MG63 (cell line): ENCODE data around the gene CPPED1. TPM values are rescaled to one million over a fixed set of nuclear protein-coding genes. Genes with fewer than 3 reads are reported as not detected.

Experiments
- DNase-seq: peaks from one replicate; pipeline ENCODE4 v3.0.0-alpha.2; 2020
- H3K27me3 ChIP-seq: fragments of 250-450 bp; sonication (Bioruptor Pico); 2 replicates; pipeline ENCODE4 v1.5.1; 2020; ENCODE audit warnings: mild to moderate bottlenecking, moderate library complexity
- H3K36me3 ChIP-seq: fragments of 250-450 bp; sonication (Bioruptor Pico); 2 replicates; pipeline ENCODE4 v1.5.1; 2020; ENCODE audit warnings: mild to moderate bottlenecking, moderate library complexity
- H3K4me3 ChIP-seq: fragments of 250-450 bp; sonication (Bioruptor Pico); 2 replicates; pipeline ENCODE4 v1.5.1; 2020; ENCODE audit warnings: mild to moderate bottlenecking, moderate library complexity
- H3K9me3 ChIP-seq: fragments of 250-450 bp; sonication (Bioruptor Pico); 2 replicates; pipeline ENCODE4 v1.5.1; 2020; ENCODE audit warnings: mild to moderate bottlenecking, moderate library complexity
- total RNA-seq: library from RNA; depleted of rRNA; stranded (reverse); fragments of >200 nt; shearing (Covaris generic); gene quantifications from 2 replicates; pipeline ENCODE4 v1.2.3, GENCODE V29; 2014; ENCODE audit warnings: low replicate concordance

CPPED1 gene
- total RNA-seq, 1 experiment from 2014 or later = 27.3 TPM

GRCh38 chr16:12625716-12626115, 178.0 kb downstream of the CPPED1 start:
- Histone ChIP-seq H3K36me3 (no peaks in the 10 kb centered on the region), H3K9me3 (no peaks in the 10 kb centered on the region), H3K27me3 (peaks cover 11% of the 10 kb centered on the region), H3K4me3 (no peak overlapping the region)
- no peak for DNase-seq

- Histone ChIP-seq H3K27me3 (peaks cover 11% of the 10 kb centered on the region), H3K9me3 (no peaks in the 10 kb centered on the region), H3K36me3 (no peaks in the 10 kb centered on the region), H3K4me3 (no peak overlapping the region)
- DNase-seq = no peak
Measured at GRCh38 chr16:12625068-12625467, 178.6 kb downstream of the CPPED1 start.

DNA sequence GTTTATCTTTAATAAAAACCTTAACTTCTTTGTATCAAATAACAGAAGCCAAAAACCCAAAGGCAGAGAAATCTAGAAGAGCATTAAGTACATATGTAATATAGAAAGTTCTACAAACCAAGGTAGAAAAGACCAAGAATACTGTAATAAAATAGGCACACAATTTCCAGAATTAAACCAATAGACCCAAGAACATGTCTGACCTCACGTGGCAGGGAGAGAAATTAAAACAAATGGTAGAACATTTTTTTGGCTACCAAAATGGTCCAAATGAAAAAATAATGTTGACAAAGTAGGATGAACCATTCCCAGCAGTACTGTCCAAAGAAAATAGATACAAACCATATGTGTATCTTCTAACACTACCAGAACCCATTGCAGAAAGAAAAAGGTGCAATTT, 183.5 kb downstream of the CPPED1 start:
- Histone ChIP-seq H3K27me3 (no peaks in the 10 kb centered on the region), H3K4me3 (no peak overlapping the region), H3K9me3 (no peaks in the 10 kb centered on the region), H3K36me3 (no peaks in the 10 kb centered on the region)
- no peak for DNase-seq

DNA sequence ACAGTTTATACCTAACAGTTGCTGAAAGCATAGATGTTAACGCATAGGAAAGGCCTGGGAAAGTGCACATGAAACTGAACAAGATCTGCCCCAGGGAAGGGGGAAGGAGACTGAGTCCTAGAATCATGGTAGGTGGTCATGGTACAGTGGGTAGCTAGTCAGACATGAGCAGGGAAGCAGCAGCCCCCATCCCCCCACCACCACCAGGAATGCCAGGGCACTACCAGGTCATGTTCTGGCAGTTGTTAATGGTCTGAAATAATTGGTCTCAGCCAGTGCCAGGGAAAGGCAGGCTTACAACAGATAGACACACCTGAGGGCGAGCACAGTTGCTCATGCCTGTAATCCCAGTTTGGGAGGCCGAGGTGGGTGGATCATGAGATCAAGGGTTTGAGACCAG, 185.2 kb downstream of the CPPED1 start:
- no peak for DNase-seq
- H3K4me3 ChIP-seq = no peak overlapping the region
- no peaks in the 10 kb centered on the region for H3K36me3 ChIP-seq
- peaks cover 1% of the 10 kb centered on the region; the same call in 1 of the 2 replicates for H3K27me3 ChIP-seq
- H3K9me3 ChIP-seq = no peaks in the 10 kb centered on the region

DNA sequence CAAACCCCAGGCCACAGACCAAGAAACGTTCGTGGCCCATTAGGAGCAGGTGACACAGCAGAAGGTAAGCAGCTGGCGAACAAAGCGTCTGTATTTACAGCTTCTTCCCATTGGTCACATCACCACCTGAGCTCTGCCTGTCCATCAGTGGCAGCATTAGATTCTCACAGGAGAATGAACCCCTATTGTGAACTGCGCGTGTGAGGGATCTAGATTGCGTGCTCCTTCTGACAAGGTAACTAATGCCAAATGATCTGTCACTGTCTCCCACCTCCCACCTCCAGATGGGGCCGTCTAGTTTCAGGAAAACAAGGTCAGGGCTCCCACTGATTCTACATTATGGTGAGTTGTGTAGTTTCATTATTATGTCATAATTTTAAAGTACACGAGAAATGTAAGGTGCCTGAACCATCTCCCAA, 186.3 kb downstream of the CPPED1 start:
- no peaks in the 10 kb centered on the region for H3K9me3 ChIP-seq

GRCh38 chr16:12614662-12615278, 188.9 kb downstream of the CPPED1 start:
- Histone ChIP-seq H3K27me3 (peaks cover 6% of the 10 kb centered on the region; the same call in 1 of the 2 replicates), H3K9me3 (no peaks in the 10 kb centered on the region), H3K4me3 (no peak overlapping the region), H3K36me3 (no peaks in the 10 kb centered on the region)
- DNase-seq = no peak

More for the DNA sequence above, 186.3 kb downstream of the CPPED1 start:
- peaks cover 4% of the 10 kb centered on the region; the same call in 1 of the 2 replicates for H3K27me3 ChIP-seq
- no peak overlapping the region for H3K4me3 ChIP-seq
- no peak for DNase-seq
- H3K36me3 ChIP-seq = no peaks in the 10 kb centered on the region

DNA sequence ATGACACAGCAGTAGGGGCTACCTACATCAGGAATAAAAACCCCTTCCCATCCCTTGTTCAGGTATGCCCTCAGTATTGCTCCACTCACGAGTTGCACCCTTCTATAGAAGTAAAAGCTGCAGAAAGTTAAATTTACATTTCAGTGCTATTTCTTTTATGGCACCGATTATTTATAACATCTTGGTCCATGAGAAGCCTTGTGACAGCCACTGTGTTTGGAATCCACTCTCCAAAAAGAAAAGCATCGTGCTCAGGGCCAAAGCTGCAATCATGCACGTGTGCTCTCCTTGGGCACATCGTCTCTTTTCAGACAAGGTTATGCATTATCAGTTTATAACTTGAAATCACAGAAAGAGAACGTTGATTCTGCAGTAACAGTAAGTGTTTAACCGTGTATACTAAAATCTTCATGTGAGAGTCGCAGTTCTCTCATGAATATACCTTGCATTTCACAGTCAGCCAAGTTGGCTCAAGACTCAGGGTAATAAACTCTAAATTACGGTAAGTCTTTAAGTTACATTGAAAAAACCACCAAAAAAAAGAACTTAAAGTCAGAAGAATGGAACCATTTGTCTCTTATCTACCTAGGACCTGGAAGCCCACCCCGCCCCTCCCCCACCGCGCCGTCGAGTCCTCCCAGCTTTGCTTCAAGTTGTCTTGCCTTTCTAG, 189.6 kb downstream of the CPPED1 start:
- Histone ChIP-seq H3K4me3 (no peak overlapping the region), H3K36me3 (no peaks in the 10 kb centered on the region), H3K27me3 (peaks cover 6% of the 10 kb centered on the region; the same call in 1 of the 2 replicates), H3K9me3 (no peaks in the 10 kb centered on the region)
- no peak for DNase-seq

DNA sequence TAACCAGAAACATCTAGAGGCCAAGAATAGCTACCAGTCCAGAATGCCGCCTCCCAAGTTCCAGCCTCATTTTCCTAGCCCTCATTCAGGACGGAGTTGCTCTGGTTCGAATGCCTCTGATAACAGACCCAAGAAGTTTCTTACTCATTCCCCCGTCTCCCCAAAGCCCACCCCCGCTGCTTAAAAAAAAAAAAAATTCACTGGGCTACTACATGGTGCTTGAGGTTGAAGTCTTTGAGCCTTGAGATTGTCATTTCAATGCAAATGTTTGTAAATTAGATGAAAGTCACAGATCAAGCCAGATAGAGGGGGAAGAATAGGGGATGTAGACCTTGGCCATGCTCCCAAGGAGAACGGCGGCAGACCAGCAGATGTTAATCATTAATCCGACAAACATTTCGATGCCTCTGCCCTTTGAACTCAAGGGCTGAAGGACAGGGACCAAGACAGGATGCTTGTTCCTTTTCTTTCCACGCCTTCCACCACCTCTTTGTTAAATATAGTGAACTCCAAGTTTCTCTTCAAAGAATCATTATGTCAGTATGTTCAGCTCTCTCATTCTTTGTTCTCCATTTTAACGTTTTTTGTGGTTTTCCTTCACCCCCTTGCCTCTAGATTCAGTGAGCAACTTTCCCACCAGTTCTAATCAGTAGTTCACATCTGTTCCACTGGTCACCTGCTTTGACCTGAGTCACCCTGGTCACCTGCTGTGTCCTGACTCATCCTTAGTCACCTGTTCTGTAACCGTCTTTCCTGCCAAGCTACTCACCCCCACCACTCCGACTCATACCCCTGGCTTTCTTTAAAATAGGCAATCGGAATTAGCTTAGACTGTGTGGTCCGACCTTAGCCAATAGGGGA, 190.3 kb downstream of the CPPED1 start:
- Histone ChIP-seq H3K27me3 (peaks cover 6% of the 10 kb centered on the region; the same call in 1 of the 2 replicates), H3K36me3 (no peaks in the 10 kb centered on the region), H3K9me3 (no peaks in the 10 kb centered on the region; the same call in 1 of the 2 replicates), H3K4me3 (no peak overlapping the region)
- peak; percentile 56 for DNase-seq

- Histone ChIP-seq H3K27me3 (peaks cover 6% of the 10 kb centered on the region; the same call in 1 of the 2 replicates), H3K9me3 (no peaks in the 10 kb centered on the region; the same call in 1 of the 2 replicates), H3K36me3 (no peaks in the 10 kb centered on the region), H3K4me3 (no peak overlapping the region)
- DNase-seq = no peak
Measured at GRCh38 chr16:12612598-12613101, 191.0 kb downstream of the CPPED1 start.

DNA sequence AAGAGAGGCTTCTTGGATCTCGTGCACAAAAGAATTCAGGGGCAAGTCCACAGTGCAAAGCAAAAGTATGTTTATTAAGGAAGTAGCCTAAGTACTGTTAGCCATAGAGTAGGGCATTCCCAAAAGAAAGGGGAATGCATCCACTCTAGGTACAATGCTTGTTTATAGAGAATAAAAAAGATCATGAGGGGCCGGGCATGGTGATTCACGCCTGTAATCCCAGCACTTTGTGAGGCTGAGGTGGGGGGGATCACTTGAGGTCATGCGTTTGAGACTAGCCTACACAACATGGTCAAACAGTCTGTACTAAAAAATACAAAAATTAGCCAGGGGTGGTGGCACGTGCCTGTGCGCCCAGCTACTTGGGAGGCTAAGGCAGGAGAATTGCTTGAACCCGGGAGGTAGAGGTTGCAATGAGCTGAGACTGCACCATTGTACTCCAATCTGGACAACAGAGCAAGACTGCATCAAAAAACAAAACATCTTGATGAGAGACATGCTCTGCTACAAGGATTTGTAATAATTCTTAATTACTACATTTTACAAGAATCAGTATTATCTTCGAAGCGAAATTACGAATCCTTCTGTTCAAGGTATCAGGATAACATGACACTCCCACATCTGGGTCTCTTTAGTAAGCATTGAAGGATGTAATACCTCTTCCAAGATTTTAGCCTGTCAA, 191.6 kb downstream of the CPPED1 start:
- Histone ChIP-seq H3K4me3 (no peak overlapping the region), H3K36me3 (no peaks in the 10 kb centered on the region), H3K27me3 (peaks cover 6% of the 10 kb centered on the region; the same call in 1 of the 2 replicates), H3K9me3 (no peaks in the 10 kb centered on the region; the same call in 1 of the 2 replicates)
- no peak for DNase-seq

- Histone ChIP-seq H3K36me3 (no peaks in the 10 kb centered on the region), H3K9me3 (no peaks in the 10 kb centered on the region; the same call in 1 of the 2 replicates), H3K27me3 (peaks cover 6% of the 10 kb centered on the region; the same call in 1 of the 2 replicates), H3K4me3 (no peak overlapping the region)
- DNase-seq = no peak
Measured at GRCh38 chr16:12611006-12611477, 192.6 kb downstream of the CPPED1 start.

DNA sequence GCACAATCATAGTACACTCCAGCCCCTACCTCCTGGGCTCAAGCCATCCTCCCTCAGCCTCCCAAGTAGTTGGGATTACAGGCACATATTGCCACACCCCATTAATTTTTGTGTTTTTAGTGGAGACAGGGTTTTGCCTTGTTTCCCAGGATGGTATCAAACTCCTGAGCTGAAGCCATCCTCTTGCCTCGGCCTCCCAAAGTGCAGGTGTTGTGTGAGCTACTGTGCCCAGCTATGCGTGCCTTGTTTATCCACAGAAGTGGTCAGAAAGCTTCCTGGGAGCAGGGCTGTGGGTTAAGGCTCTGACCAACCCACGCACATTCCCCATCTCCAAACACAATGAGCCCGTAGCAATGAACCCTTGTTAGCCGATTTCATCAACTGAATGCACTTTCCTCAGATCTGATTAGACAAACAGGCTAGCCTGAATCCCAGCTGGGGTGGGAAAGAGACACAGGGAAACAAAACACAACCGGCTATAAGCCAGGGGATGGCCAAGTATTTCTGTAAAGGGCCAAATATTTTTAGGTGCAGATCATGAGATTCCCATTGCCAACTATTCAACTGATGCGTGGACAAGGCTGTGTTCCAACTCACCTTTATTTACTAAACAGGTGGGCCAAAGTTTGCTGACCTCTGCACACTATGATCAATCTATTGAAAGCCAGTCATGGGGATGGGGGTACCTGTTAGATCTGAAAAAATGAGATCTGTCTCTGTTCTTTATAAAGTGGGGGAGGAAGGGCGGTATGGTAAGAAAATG, 193.6 kb downstream of the CPPED1 start:
- Histone ChIP-seq H3K9me3 (no peaks in the 10 kb centered on the region; the same call in 1 of the 2 replicates), H3K27me3 (peaks cover 6% of the 10 kb centered on the region; the same call in 1 of the 2 replicates), H3K4me3 (no peak overlapping the region), H3K36me3 (no peaks in the 10 kb centered on the region)
- DNase-seq = no peak
